ENCODE measurements around the gene CCDC82.

The CCDC82 gene

DNA sequence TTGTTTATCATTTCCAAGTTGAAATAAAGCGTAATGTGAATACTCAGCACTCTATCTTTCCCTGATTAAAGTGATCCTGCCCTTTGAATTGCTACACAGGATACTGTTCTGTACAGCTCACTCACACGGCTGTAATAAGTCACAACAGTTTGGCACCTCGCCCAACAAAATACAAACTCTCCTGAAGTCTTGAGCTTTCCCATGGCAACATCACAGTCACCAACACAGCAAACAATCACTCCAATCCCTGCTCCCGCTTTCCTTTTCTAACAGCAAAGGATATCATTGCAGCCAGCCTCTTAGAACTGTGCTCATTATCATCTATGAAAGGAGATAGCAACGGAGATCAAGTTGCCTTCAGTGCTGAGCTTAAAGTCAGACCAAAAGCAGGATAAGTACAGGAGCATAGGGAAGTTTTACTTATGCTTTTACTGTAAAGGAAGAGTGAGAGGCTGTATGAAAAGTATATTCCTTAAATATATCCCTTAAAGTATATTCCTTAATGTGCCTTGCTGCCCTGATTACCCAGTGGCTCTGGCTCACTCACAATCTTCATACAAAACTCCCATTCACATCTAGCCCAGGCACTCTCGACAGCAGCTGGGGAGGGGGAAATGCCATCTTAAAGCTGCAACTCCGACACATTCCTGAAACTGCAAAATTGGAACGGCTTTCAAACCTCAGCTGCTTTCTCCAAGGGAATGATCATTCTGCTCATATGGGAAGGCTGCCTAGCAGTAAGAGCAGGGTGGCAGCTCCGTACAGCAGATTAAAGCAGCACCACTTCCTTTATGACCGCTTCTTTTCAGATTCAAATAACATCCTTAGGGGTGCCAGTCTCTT, 82.6 kb downstream of the CCDC82 start:
- peak; percentile 99 for DNase-seq (ENCODE audit: low spot score)

GRCh38 chr11:96306600-96306932, 83.1 kb downstream of the CCDC82 start:
- no peak for DNase-seq (ENCODE audit: low spot score)

GRCh38 chr11:96306071-96306470, 83.6 kb downstream of the CCDC82 start:
- DNase-seq (ENCODE audit: low spot score) = no peak

DNA sequence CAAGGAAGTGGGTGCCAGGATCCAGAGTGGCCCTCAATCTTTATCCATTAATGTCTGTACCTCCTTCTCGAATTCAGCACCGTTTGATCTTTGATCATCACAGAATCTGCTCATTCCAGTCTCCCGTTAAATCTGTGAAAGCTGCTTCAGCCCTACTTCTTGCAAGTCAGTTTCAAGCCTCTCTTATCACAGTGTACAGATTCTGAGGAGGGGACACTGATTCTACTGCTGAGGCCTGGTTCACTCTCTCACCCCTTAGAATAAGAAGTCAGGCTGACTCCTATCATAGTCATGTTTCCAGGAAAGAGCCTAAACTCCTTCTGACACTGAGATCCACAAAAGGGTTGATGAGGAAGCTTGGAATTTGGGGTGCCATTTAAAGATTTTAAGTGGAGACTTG, 85.7 kb downstream of the CCDC82 start:
- DNase-seq (ENCODE audit: low spot score) = no peak

DNA sequence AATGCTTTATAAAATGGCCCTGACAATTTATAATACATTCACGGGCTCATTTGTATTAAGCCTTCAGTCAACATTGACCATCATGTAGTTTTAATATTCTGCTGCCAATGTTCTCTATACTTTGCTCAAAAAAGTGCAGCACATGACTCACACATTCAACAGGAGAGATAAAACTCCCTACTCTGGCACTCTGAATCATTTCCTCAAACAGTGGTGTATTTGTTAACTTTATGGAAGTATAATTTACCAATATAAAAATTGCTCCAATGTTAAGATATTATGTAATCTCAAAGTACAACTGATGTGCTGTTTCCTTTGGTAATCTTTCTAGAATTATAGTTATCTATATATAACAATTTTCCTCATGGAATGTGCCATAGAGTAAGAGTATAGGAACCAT, 86.6 kb downstream of the CCDC82 start:
- peak; percentile 77 for DNase-seq (ENCODE audit: low spot score)
